Neural cell (in vitro differentiated cells): ENCODE data around the gene GPT2. TPM values are rescaled to one million over a fixed set of nuclear protein-coding genes. Genes with fewer than 3 reads are reported as not detected.

Experiments used
- H2AFZ ChIP-seq: fragments of 200-600, 300-800 bp; sonication (generic), shearing (Covaris generic); 2 replicates; pipeline ENCODE4 v1.6.0; 2014; ENCODE audit warnings: low read depth, mild to moderate bottlenecking, antibody characterized with exemption, low read length, moderate library complexity
- H3F3A ChIP-seq: fragments of 200-600 bp; shearing (Covaris generic); 2 replicates; pipeline ENCODE4 v1.6.1; 2016; ENCODE audit warnings: mild to moderate bottlenecking, moderate library complexity, mixed read lengths, antibody characterized with exemption, low read length; ENCODE audit not compliant: insufficient read depth, poor library complexity, severe bottlenecking
- H3K27ac ChIP-seq: fragments of 200-600, 300-800 bp; sonication (generic), shearing (Covaris generic); 2 replicates; pipeline ENCODE4 v1.5.1; 2014; ENCODE audit warnings: mild to moderate bottlenecking, low read length, moderate library complexity
- H3K27me3 ChIP-seq: fragments of 300-800, 200-600 bp; sonication (generic), shearing (Covaris generic); 2 replicates; pipeline ENCODE4 v1.6.0; 2014; ENCODE audit warnings: mild to moderate bottlenecking, low read depth, low read length, moderate library complexity; ENCODE audit not compliant: insufficient read depth
- H3K36me3 ChIP-seq: fragments of 300-800, 200-600 bp; sonication (generic), shearing (Covaris generic); 2 replicates; pipeline ENCODE4 v1.5.1; 2014; ENCODE audit warnings: mild to moderate bottlenecking, antibody characterized with exemption, low read length, moderate library complexity; ENCODE audit not compliant: insufficient read depth
- H3K4me2 ChIP-seq: fragments of 300-800, 200-600 bp; sonication (generic), shearing (Covaris generic); 2 replicates; pipeline ENCODE4 v1.6.0; 2014; ENCODE audit warnings: mild to moderate bottlenecking, low read length
- H3K4me3 ChIP-seq: fragments of 300-800, 200-600 bp; sonication (generic), shearing (Covaris generic); 2 replicates; pipeline ENCODE4 v1.5.1; 2014; ENCODE audit warnings: mild to moderate bottlenecking, low read length, moderate library complexity
- H3K79me2 ChIP-seq: fragments of 200-600 bp; shearing (Covaris generic); replicated peaks from 2 replicates; pipeline ENCODE4 v1.6.0; 2014; ENCODE audit warnings: mild to moderate bottlenecking, low read length, moderate library complexity; ENCODE audit not compliant: insufficient read depth
- H3K9ac ChIP-seq: fragments of 300-800, 200-600 bp; sonication (generic), shearing (Covaris generic); 2 replicates; pipeline ENCODE4 v1.6.1; 2016; ENCODE audit warnings: mild to moderate bottlenecking, low read length, mixed read lengths
- H3K9me2 ChIP-seq: fragments of 200-600 bp; shearing (Covaris generic); 2 replicates; pipeline ENCODE4 v1.6.1; 2016; ENCODE audit warnings: mild to moderate bottlenecking, low read length, mixed read lengths; ENCODE audit not compliant: insufficient read depth
- H3K9me3 ChIP-seq: fragments of 200-600, 300-800 bp; sonication (generic), shearing (Covaris generic); 2 replicates; pipeline ENCODE4 v1.6.1; 2016; ENCODE audit warnings: mild to moderate bottlenecking, mixed run types, low read length, moderate library complexity, mixed read lengths
- H4K20me1 ChIP-seq: fragments of 200-600 bp; shearing (Covaris generic); 2 replicates; pipeline ENCODE4 v1.6.1; 2016; ENCODE audit warnings: mild to moderate bottlenecking, mixed run types; ENCODE audit not compliant: insufficient read depth
- CTCF ChIP-seq: fragments of 450-650 bp; IDR thresholded peaks from 2 replicates; pipeline ENCODE4 v1.5.1; 2014; ENCODE audit warnings: antibody characterized with exemption, mild to moderate bottlenecking, moderate library complexity; ENCODE audit not compliant: poor library complexity, severe bottlenecking
- EP300 ChIP-seq: fragments of 450-650 bp; conservative IDR thresholded peaks from 2 replicates; pipeline ENCODE4 v1.6.1; 2014; ENCODE audit warnings: antibody characterized with exemption, mild to moderate bottlenecking, moderate library complexity; ENCODE audit not compliant: poor library complexity, severe bottlenecking
- EZH2 ChIP-seq: fragments of 200-600, 300-800 bp; shearing (Covaris generic), sonication (generic); IDR thresholded peaks from 2 replicates; pipeline ENCODE4 v1.6.1; 2014; ENCODE audit warnings: antibody characterized with exemption, low read length, borderline replicate concordance, mild to moderate bottlenecking; ENCODE audit not compliant: insufficient read depth, poor library complexity, severe bottlenecking
- MXI1 ChIP-seq: fragments of 450-650 bp; conservative IDR thresholded peaks from 2 replicates; pipeline ENCODE4 v1.6.1; 2014; ENCODE audit warnings: antibody characterized with exemption, mild to moderate bottlenecking; ENCODE audit not compliant: poor library complexity, severe bottlenecking
- POLR2AphosphoS5 ChIP-seq: IDR thresholded peaks from 2 replicates; pipeline ENCODE4 v1.6.1; 2012
- RAD21 ChIP-seq: fragments of 450-650 bp; conservative IDR thresholded peaks from 2 replicates; pipeline ENCODE4 v1.6.1; 2014; ENCODE audit warnings: antibody characterized with exemption, mild to moderate bottlenecking, moderate library complexity
- REST ChIP-seq: IDR thresholded peaks from 2 replicates; pipeline ENCODE4 v1.6.1; 2012; ENCODE audit warnings: borderline replicate concordance
- SMC3 ChIP-seq: fragments of 450-650 bp; conservative IDR thresholded peaks from 2 replicates; pipeline ENCODE4 v1.6.1; 2014; ENCODE audit warnings: antibody characterized with exemption, mild to moderate bottlenecking, moderate library complexity; ENCODE audit not compliant: poor library complexity
- TAF1 ChIP-seq: IDR thresholded peaks from 2 replicates; pipeline ENCODE4 v1.6.1; 2012; ENCODE audit warnings: low read depth
- polyA plus RNA-seq: library from polyadenylated mRNA; depleted of rRNA; stranded (reverse); fragments of >200 nt; gene quantifications from 2 replicates; pipeline ENCODE4 v1.2.3, GENCODE V29; 2014

The GPT2 gene
- polyA plus RNA-seq, 1 donor from 2014 or later = 23.9 TPM

GRCh38 chr16:46918905-46919792, 35.0 kb downstream of the GPT2 start:
- no peaks in the 10 kb centered on the region for H3F3A ChIP-seq
- H3K9ac ChIP-seq = no peak overlapping the region
- no peak overlapping the region for H3K4me2 ChIP-seq
- H3K27me3 ChIP-seq = no peaks in the 10 kb centered on the region
- H3K4me3 ChIP-seq = no peak overlapping the region
- H3K79me2 ChIP-seq = no peaks in the 10 kb centered on the region
- H3K9me2 ChIP-seq = no peaks in the 10 kb centered on the region
- no peak for TF ChIP-seq RAD21
- H4K20me1 ChIP-seq = no peaks in the 10 kb centered on the region
- no peak overlapping the region for H3K27ac ChIP-seq
- H2AFZ ChIP-seq = no peak overlapping the region
- no peaks in the 10 kb centered on the region for H3K36me3 ChIP-seq
- H3K9me3 ChIP-seq = no peaks in the 10 kb centered on the region

- Histone ChIP-seq H3K27ac (no peak overlapping the region), H3K36me3 (no peaks in the 10 kb centered on the region), H3K79me2 (no peaks in the 10 kb centered on the region), H3K4me3 (no peak overlapping the region), H3K27me3 (no peaks in the 10 kb centered on the region), H3F3A (no peaks in the 10 kb centered on the region), H4K20me1 (no peaks in the 10 kb centered on the region), H3K4me2 (no peak overlapping the region), H3K9ac (no peak overlapping the region), H3K9me3 (no peaks in the 10 kb centered on the region), H3K9me2 (no peaks in the 10 kb centered on the region), H2AFZ (no peak overlapping the region)
- TF ChIP-seq TAF1 = no peak
- no peak for TF ChIP-seq SMC3
- no peak for TF ChIP-seq EZH2
- TF ChIP-seq POLR2AphosphoS5 = no peak
- TF ChIP-seq EP300 = no peak
- no peak for TF ChIP-seq RAD21
- no peak for TF ChIP-seq REST
- no peak for TF ChIP-seq MXI1
- TF ChIP-seq CTCF = no peak
Measured at GRCh38 chr16:46920402-46921068, 36.4 kb downstream of the GPT2 start.
